ENCODE results near the gene RAB24.

GRCh38 chr5:177311392-177311722 is 7.8 kb upstream of the RAB24 start:
- TF ChIP-seq POLR2AphosphoS5 (IDR thresholded peaks at IDR 0.05; ENCODE audit: low read depth, low read length) (no peak), TAF1 (IDR thresholded peaks at IDR 0.05; ENCODE audit: borderline replicate concordance, insufficient read depth, low read length) (no peak)

Data from PFSK-1 (cell line).